ENCODE measurements around the gene GLT8D1.
"Not testable (repeated sequence)": the region's sequence is repeated elsewhere in the genome, so short reads cannot be mapped to it uniquely, and the experiment has no call there.

The GLT8D1 gene

GRCh38 chr3:52705688-52706686 is at the start of gene GLT8D1, which contains the start of gene SPCS1:
TSS of gene GLT8D1 (minus strand) at chr3:52705791. CDS start at chr3:52700460, 5,331 bp downstream.
TSS of gene SPCS1 (plus strand) at chr3:52706106. CDS start at chr3:52706247, 141 bp downstream.
- DNase-seq (ENCODE audit: low read depth in 2 of 2): peak; percentile 54 to 57

GRCh38 chr3:52754373-52754772 is 48.8 kb upstream of the GLT8D1 start:
- no peak for DNase-seq (ENCODE audit: low read depth in 2 of 2)

GRCh38 chr3:52752045-52752660 is 46.6 kb upstream of the GLT8D1 start:
- no peak for DNase-seq (ENCODE audit: low read depth in 2 of 2)

- no peak for DNase-seq (ENCODE audit: low read depth in 2 of 2)
These were observed 38.1 kb upstream of the GLT8D1 start for GRCh38 chr3:52743721-52744120.

- no peak for DNase-seq (ENCODE audit: low read depth in 2 of 2)
These were observed 37.6 kb upstream of the GLT8D1 start for GRCh38 chr3:52743152-52743551.

- peak; percentile 5 to 6 for DNase-seq (ENCODE audit: low read depth in 2 of 2)
These were observed 36.9 kb upstream of the GLT8D1 start for GRCh38 chr3:52742418-52743041.

- no peak for DNase-seq (ENCODE audit: low read depth in 2 of 2)
These were observed 34.1 kb upstream of the GLT8D1 start for GRCh38 chr3:52739730-52740129.

GRCh38 chr3:52733256-52733891 is 27.8 kb upstream of the GLT8D1 start:
- no peak for DNase-seq (ENCODE audit: low read depth in 2 of 2)

GRCh38 chr3:52731590-52731989 is 26.0 kb upstream of the GLT8D1 start:
- DNase-seq (ENCODE audit: low read depth in 2 of 2): no peak

GRCh38 chr3:52730681-52731080 is 25.1 kb upstream of the GLT8D1 start:
- DNase-seq (ENCODE audit: low read depth in 2 of 2): no peak

- not testable (repeated sequence) for DNase-seq (ENCODE audit: low read depth in 2 of 2)
These were observed 23.2 kb upstream of the GLT8D1 start for GRCh38 chr3:52728753-52729152.

- no peak for DNase-seq (ENCODE audit: low read depth in 2 of 2)
These were observed 18.9 kb upstream of the GLT8D1 start for GRCh38 chr3:52724511-52724910.

- no peak for DNase-seq (ENCODE audit: low read depth in 2 of 2)
These were observed 18.3 kb upstream of the GLT8D1 start for GRCh38 chr3:52723935-52724334.

- DNase-seq (ENCODE audit: low read depth in 2 of 2): no peak
These were observed 16.9 kb upstream of the GLT8D1 start for GRCh38 chr3:52722491-52722890.

- DNase-seq (ENCODE audit: low read depth in 2 of 2): no peak
These were observed 16.1 kb upstream of the GLT8D1 start for GRCh38 chr3:52721730-52722008.

GRCh38 chr3:52721002-52721729 is 15.6 kb upstream of the GLT8D1 start:
- peak in 1 of 2 experiments; percentile 7 for DNase-seq (ENCODE audit: low read depth in 2 of 2)

GRCh38 chr3:52719618-52720017 is 14.0 kb upstream of the GLT8D1 start:
- no peak for DNase-seq (ENCODE audit: low read depth in 2 of 2)

GRCh38 chr3:52715714-52716305 is 10.2 kb upstream of the GLT8D1 start:
- DNase-seq (ENCODE audit: low read depth in 2 of 2): no peak

- DNase-seq (ENCODE audit: low read depth in 2 of 2): no peak
These were observed 9.0 kb upstream of the GLT8D1 start for GRCh38 chr3:52714335-52715302.

All from fibroblast of skin of left quadriceps (primary cell).